SU-DHL-6 (cell line): ENCODE measurements around the gene CXCL3.

Source experiments
- CTCF ChIP-seq: fragments of 200-600 bp; sonication (generic); IDR thresholded peaks from one replicate; pipeline ENCODE4 v1.5.1; 2017; ENCODE audit warnings: antibody characterized with exemption, mild to moderate bottlenecking, low read length, moderate library complexity; ENCODE audit not compliant: insufficient read depth, poor library complexity, severe bottlenecking
- EZH2phosphoT487 ChIP-seq: fragments of 200-600 bp; sonication (generic), shearing (Covaris generic); conservative IDR thresholded peaks from 2 replicates; pipeline ENCODE4 v1.6.1; 2018; ENCODE audit warnings: mild to moderate bottlenecking, antibody characterized with exemption, low read length, moderate library complexity, mixed read lengths

GRCh38 chr4:74061430-74061829 is 22.9 kb upstream of the CXCL3 start:
- TF ChIP-seq CTCF (no peak), EZH2phosphoT487 (no peak)
